Measurements from ENCODE around the gene LCLAT1.

The LCLAT1 gene

DNA sequence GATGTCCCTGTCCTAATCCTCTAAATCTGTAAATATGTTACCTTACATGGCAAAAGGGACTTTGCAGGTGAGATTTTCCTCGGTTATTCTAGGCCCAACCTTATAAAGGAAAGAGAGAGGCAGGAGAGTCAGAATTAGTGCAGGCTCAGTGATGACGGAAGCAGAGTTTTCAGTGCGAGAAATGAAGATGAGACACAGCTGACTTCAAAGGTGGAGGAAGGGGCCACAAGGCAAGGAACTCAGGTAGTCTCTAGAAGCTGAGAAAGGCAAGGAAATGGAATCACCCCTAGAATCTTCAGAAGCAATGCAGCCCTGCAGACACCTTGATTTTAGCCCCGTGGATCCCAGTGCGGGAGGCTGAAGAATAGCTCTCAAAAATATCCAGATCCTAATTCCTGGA, 7.2 kb upstream of the LCLAT1 start:
- Histone ChIP-seq H3K79me2 (ENCODE audit: insufficient read depth, low read length) (no peaks in the 10 kb centered on the region), H3K4me2 (ENCODE audit: low read length) (no peak overlapping the region), H3K27ac (ENCODE audit: low read depth, low read length, poor library complexity, severe bottlenecking) (no peak overlapping the region), H4K20me1 (ENCODE audit: insufficient read depth, low read length) (no peaks in the 10 kb centered on the region), H3K4me3 (ENCODE audit: low read depth, low read length, poor library complexity, severe bottlenecking) (no peak overlapping the region), H3K9ac (ENCODE audit: low read length) (no peak overlapping the region), H3K27me3 (ENCODE audit: insufficient read depth, low read length) (no peaks in the 10 kb centered on the region), H3K36me3 (ENCODE audit: insufficient read depth, low read length) (no peaks in the 10 kb centered on the region), H3F3A (ENCODE audit: insufficient read depth, low read length) (no peaks in the 10 kb centered on the region), H3K9me3 (ENCODE audit: low read length) (no peaks in the 10 kb centered on the region), H3K4me1 (ENCODE audit: insufficient read depth, low read length, severe bottlenecking) (no peaks in the 10 kb centered on the region), H3K9me2 (ENCODE audit: low read depth, low read length) (no peaks in the 10 kb centered on the region), H2AFZ (ENCODE audit: low read length) (no peak overlapping the region)
- TF ChIP-seq EZH2 (IDR thresholded peaks at IDR 0.05; ENCODE audit: borderline replicate concordance, low read length) = no peak
- TF ChIP-seq, protein P1, sequence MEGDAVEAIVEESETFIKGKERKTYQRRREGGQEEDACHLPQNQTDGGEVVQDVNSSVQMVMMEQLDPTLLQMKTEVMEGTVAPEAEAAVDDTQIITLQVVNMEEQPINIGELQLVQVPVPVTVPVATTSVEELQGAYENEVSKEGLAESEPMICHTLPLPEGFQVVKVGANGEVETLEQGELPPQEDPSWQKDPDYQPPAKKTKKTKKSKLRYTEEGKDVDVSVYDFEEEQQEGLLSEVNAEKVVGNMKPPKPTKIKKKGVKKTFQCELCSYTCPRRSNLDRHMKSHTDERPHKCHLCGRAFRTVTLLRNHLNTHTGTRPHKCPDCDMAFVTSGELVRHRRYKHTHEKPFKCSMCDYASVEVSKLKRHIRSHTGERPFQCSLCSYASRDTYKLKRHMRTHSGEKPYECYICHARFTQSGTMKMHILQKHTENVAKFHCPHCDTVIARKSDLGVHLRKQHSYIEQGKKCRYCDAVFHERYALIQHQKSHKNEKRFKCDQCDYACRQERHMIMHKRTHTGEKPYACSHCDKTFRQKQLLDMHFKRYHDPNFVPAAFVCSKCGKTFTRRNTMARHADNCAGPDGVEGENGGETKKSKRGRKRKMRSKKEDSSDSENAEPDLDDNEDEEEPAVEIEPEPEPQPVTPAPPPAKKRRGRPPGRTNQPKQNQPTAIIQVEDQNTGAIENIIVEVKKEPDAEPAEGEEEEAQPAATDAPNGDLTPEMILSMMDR (IDR thresholded peaks at IDR 0.05; ENCODE audit: low read length) = no peak

- Histone ChIP-seq H3K4me1 (ENCODE audit: insufficient read depth, low read length, severe bottlenecking) (no peaks in the 10 kb centered on the region), H3K9me3 (ENCODE audit: low read length) (no peaks in the 10 kb centered on the region), H4K20me1 (ENCODE audit: insufficient read depth, low read length) (no peaks in the 10 kb centered on the region), H3F3A (ENCODE audit: insufficient read depth, low read length) (no peaks in the 10 kb centered on the region), H3K9me2 (ENCODE audit: low read depth, low read length) (no peaks in the 10 kb centered on the region), H3K27me3 (ENCODE audit: insufficient read depth, low read length) (no peaks in the 10 kb centered on the region), H3K27ac (ENCODE audit: low read depth, low read length, poor library complexity, severe bottlenecking) (no peak overlapping the region), H2AFZ (ENCODE audit: low read length) (no peak overlapping the region), H3K9ac (ENCODE audit: low read length) (no peak overlapping the region), H3K4me3 (ENCODE audit: low read depth, low read length, poor library complexity, severe bottlenecking) (no peak overlapping the region), H3K36me3 (ENCODE audit: insufficient read depth, low read length) (no peaks in the 10 kb centered on the region), H3K79me2 (ENCODE audit: insufficient read depth, low read length) (no peaks in the 10 kb centered on the region), H3K4me2 (ENCODE audit: low read length) (no peak overlapping the region)
- TF ChIP-seq EZH2 (IDR thresholded peaks at IDR 0.05; ENCODE audit: borderline replicate concordance, low read length) = no peak
- TF ChIP-seq, protein P1 (IDR thresholded peaks at IDR 0.05; ENCODE audit: low read length) = no peak
Observed at GRCh38 chr2:30441023-30441422, 6.0 kb upstream of the LCLAT1 start.

DNA sequence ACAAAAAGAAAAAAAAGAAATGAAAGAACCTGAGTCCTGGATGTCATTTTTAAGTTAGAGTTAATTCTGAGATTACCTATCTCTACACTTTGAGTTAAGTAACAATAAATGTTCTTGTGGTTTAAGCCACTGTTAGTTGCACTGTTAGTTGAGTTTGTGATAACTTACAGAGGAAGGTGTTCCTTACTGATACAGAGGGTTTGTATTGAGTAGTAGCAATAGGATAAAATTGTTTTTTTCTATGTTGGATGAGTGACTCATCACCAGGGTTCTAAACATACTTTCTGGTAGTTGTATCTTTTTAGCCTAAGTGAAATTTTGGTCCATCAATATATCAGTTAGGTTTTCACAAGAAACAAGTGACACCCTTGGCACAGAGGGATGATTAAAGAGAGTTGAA, 4.0 kb upstream of the LCLAT1 start:
- H4K20me1 ChIP-seq (ENCODE audit: insufficient read depth, low read length) = no peaks in the 10 kb centered on the region
- H3K9ac ChIP-seq (ENCODE audit: low read length) = no peak overlapping the region
- H3K9me3 ChIP-seq (ENCODE audit: low read length) = no peaks in the 10 kb centered on the region
- no peaks in the 10 kb centered on the region for H3K9me2 ChIP-seq (ENCODE audit: low read depth, low read length)
- no peak overlapping the region for H2AFZ ChIP-seq (ENCODE audit: low read length)
- no peaks in the 10 kb centered on the region for H3K36me3 ChIP-seq (ENCODE audit: insufficient read depth, low read length)
- no peak overlapping the region for H3K27ac ChIP-seq (ENCODE audit: low read depth, low read length, poor library complexity, severe bottlenecking)
- no peaks in the 10 kb centered on the region for H3F3A ChIP-seq (ENCODE audit: insufficient read depth, low read length)
- H3K27me3 ChIP-seq (ENCODE audit: insufficient read depth, low read length) = no peaks in the 10 kb centered on the region
- TF ChIP-seq, protein P1 (IDR thresholded peaks at IDR 0.05; ENCODE audit: low read length) = no peak
- no peak for TF ChIP-seq EZH2 (IDR thresholded peaks at IDR 0.05; ENCODE audit: borderline replicate concordance, low read length)
- no peak overlapping the region for H3K4me2 ChIP-seq (ENCODE audit: low read length)
- peaks cover 12% of the 10 kb centered on the region for H3K4me1 ChIP-seq (ENCODE audit: insufficient read depth, low read length, severe bottlenecking)
- H3K4me3 ChIP-seq (ENCODE audit: low read depth, low read length, poor library complexity, severe bottlenecking) = no peak overlapping the region
- peaks cover 4% of the 10 kb centered on the region for H3K79me2 ChIP-seq (ENCODE audit: insufficient read depth, low read length)

Data from OCI-LY1 (cell line).